Smooth muscle cell (in vitro differentiated cells): ENCODE measurements around the gene TEX13C. TPM values are rescaled to one million over a fixed set of nuclear protein-coding genes. Genes with fewer than 3 reads are reported as not detected.

Source experiments
- DNase-seq: peaks from one replicate; lab custom pipeline; 2025; ENCODE audit not compliant: unreplicated experiment; lab: John Stamatoyannopoulos, UW
- H2AFZ ChIP-seq: fragments of 200-600 bp; sonication (generic); 2 replicates; pipeline ENCODE4 v1.6.0; 2016; ENCODE audit warnings: antibody characterized with exemption, low read depth, mild to moderate bottlenecking
- H3F3A ChIP-seq: fragments of 200-600 bp; sonication (generic); 2 replicates; pipeline ENCODE4 v1.6.0; 2017; ENCODE audit warnings: antibody characterized with exemption, low read depth
- H3K27ac ChIP-seq: fragments of 200-600 bp; sonication (generic); 2 replicates; pipeline ENCODE4 v1.5.1; 2016; ENCODE audit warnings: low read depth, mild to moderate bottlenecking
- H3K27me3 ChIP-seq: fragments of 200-600 bp; sonication (generic); 2 replicates; pipeline ENCODE4 v1.6.1; 2016; ENCODE audit warnings: low read depth, mild to moderate bottlenecking
- H3K36me3 ChIP-seq: fragments of 200-600 bp; sonication (generic); 2 replicates; pipeline ENCODE4 v1.5.1; 2016; ENCODE audit warnings: low read depth
- H3K4me1 ChIP-seq: fragments of 200-600 bp; sonication (generic); 2 replicates; pipeline ENCODE4 v1.5.1; 2016; ENCODE audit warnings: low read depth
- H3K4me2 ChIP-seq: fragments of 200-600 bp; sonication (generic); 2 replicates; pipeline ENCODE4 v1.6.0; 2016; ENCODE audit warnings: mild to moderate bottlenecking
- H3K4me3 ChIP-seq: fragments of 200-600 bp; sonication (generic); 2 replicates; pipeline ENCODE4 v1.5.1; 2016; ENCODE audit warnings: mild to moderate bottlenecking
- H3K79me2 ChIP-seq: fragments of 200-600 bp; sonication (generic); 2 replicates; pipeline ENCODE4 v1.6.0; 2016; ENCODE audit warnings: low read depth, mild to moderate bottlenecking
- H3K9ac ChIP-seq: fragments of 200-600 bp; sonication (generic); 2 replicates; pipeline ENCODE4 v1.6.0; 2016; ENCODE audit warnings: low read depth
- H3K9me3 ChIP-seq: fragments of 200-600 bp; sonication (generic); replicated peaks from 2 replicates; pipeline ENCODE4 v1.5.1; 2016; ENCODE audit warnings: low read depth
- H4K20me1 ChIP-seq: fragments of 200-600 bp; sonication (generic); 2 replicates; pipeline ENCODE4 v1.6.0; 2016; ENCODE audit warnings: low read depth
- CTCF ChIP-seq: fragments of 200-600 bp; sonication (generic); IDR thresholded peaks from 2 replicates; pipeline ENCODE4 v1.5.1; 2017; ENCODE audit warnings: borderline replicate concordance, mild to moderate bottlenecking, antibody characterized with exemption; ENCODE audit not compliant: insufficient read depth, poor library complexity, severe bottlenecking
- WGBS: methylation state at CpG from one replicate; pipeline ENCODE4 v1.1.7; 2016; ENCODE audit warnings: low lambda C conversion rate; 5-methylcytosine and 5-hydroxymethylcytosine counted together
- polyA plus RNA-seq: library from polyadenylated mRNA; unstranded; fragments of >200 nt; fragmentation: Nextera tagmentation; extraction: Ambion mirVana; gene quantifications from 2 replicates; pipeline ENCODE4 v1.2.1, GENCODE V29; 2016
- total RNA-seq: library from RNA; depleted of rRNA; stranded (reverse); fragments of >200 nt; gene quantifications from 2 replicates; pipeline ENCODE4 v1.2.3, GENCODE V29; 2014

TEX13C gene
- total RNA-seq: not detected in 2 replicates
- polyA plus RNA-seq: not detected in 2 replicates

DNA sequence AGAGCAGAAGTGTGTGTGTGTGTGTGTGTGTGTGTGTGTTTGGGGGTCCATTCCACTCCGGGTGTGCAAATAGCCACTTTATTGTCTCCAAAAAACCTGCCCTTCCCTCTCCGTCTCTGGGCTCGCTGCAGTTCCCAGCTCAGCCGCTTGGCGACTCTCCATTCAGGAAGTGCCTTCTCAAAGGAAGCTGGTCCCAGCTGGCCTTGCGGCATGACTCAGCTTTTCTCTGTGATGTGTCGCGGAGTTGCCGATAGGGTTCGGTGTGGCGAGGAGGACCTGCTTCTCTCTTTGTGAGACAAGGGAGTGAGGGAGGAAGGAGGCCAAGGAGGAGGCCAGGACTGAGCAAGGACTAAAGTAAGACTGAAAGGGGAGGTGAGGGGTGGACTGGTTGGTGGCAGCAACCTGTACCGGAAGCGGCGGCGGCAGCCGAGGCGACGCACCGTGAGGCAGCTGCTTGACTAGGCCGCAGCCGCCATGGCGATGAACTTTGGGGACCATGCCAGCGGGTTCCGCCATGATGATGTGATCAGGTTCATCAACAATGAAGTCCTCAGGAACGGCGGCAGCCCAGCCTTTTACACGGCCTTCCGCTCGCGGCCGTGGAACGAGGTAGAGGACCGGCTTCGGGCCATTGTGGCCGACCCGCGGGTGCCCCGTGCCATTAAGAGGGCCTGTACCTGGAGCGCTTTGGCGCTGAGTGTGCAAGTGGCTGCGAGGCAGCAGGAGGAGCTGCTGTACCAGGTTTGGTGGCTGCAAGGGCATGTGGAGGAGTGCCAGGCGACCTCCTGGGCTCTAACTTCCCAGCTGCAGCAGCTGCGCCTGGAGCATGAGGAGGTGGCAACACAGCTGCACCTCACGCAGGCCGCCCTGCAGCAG, at the start of gene TEX13C:
Gene TEX13C (plus strand): TSS at position 226 of the 876 bp plus-strand sequence. CDS start 249 bp downstream, at position 475.
- no peaks in the 10 kb centered on the region for H3K27me3 ChIP-seq
- H3K4me1 ChIP-seq: no peaks in the 10 kb centered on the region
- H3K27ac ChIP-seq: no peak within 1 kb of the TSS
- no peaks in the 10 kb centered on the region for H3F3A ChIP-seq
- no peak for DNase-seq
- H3K9ac ChIP-seq: no peak within 1 kb of the TSS
- no peaks in the 10 kb centered on the region for H3K79me2 ChIP-seq
- no peak for TF ChIP-seq CTCF
- H3K9me3 ChIP-seq: no peaks in the 10 kb centered on the region
- no peak within 1 kb of the TSS for H3K4me2 ChIP-seq
- H4K20me1 ChIP-seq: no peaks in the 10 kb centered on the region
- H3K36me3 ChIP-seq: no peaks in the 10 kb centered on the region
- 97% methylated on average over 45 of the region's 45 CpGs for WGBS
- H2AFZ ChIP-seq: no peak within 1 kb of the TSS
- no peak within 1 kb of the TSS for H3K4me3 ChIP-seq

GRCh38 chrX:125287282-125287681, 32.4 kb upstream of the TEX13C start:
- Histone ChIP-seq H3F3A (no peaks in the 10 kb centered on the region), H3K4me1 (no peaks in the 10 kb centered on the region), H3K79me2 (no peaks in the 10 kb centered on the region), H3K36me3 (no peaks in the 10 kb centered on the region), H3K9ac (no peak overlapping the region), H3K4me3 (no peak overlapping the region), H3K4me2 (no peak overlapping the region), H3K9me3 (no peaks in the 10 kb centered on the region), H2AFZ (no peak overlapping the region), H3K27ac (no peak overlapping the region), H4K20me1 (no peaks in the 10 kb centered on the region), H3K27me3 (no peaks in the 10 kb centered on the region)
- 88% methylated on average over 3 of the region's 3 CpGs for WGBS
- no peak for DNase-seq
- no peak for TF ChIP-seq CTCF

GRCh38 chrX:125288343-125288742, 31.3 kb upstream of the TEX13C start:
- no peaks in the 10 kb centered on the region for H3F3A ChIP-seq
- no peak overlapping the region for H3K4me2 ChIP-seq
- H3K79me2 ChIP-seq: no peaks in the 10 kb centered on the region
- no peaks in the 10 kb centered on the region for H3K9me3 ChIP-seq
- no peaks in the 10 kb centered on the region for H3K4me1 ChIP-seq
- H2AFZ ChIP-seq: no peak overlapping the region
- TF ChIP-seq CTCF: no peak
- no peak for DNase-seq
- H4K20me1 ChIP-seq: no peaks in the 10 kb centered on the region
- H3K9ac ChIP-seq: no peak overlapping the region
- H3K4me3 ChIP-seq: no peak overlapping the region
- H3K27ac ChIP-seq: no peak overlapping the region
- no peaks in the 10 kb centered on the region for H3K27me3 ChIP-seq
- H3K36me3 ChIP-seq: no peaks in the 10 kb centered on the region
- WGBS: 94% methylated on average over 5 of the region's 5 CpGs

DNA sequence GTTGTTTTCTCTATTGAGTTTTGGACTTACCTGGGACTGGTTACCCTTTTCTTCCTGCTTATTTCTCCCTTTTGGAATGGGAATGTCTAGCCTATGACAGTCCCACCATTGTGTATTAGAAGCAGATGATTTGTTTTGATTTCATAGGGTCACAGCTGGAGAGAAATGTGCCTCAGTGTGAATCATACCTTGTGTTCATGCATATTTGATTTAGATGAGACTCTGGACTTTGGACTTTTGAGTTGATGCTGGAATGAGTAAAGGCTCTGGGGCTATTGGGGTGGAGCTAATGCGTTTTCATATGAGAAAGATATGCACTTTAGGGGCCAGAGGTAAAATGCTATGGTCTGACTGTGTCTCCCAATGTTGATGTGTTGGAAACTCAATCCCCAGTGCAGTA, 30.5 kb upstream of the TEX13C start:
- H3K79me2 ChIP-seq: no peaks in the 10 kb centered on the region
- no peaks in the 10 kb centered on the region for H3K4me1 ChIP-seq
- H3K9me3 ChIP-seq: no peaks in the 10 kb centered on the region
- no peak overlapping the region for H3K4me2 ChIP-seq
- no peak overlapping the region for H2AFZ ChIP-seq
- no peaks in the 10 kb centered on the region for H3K36me3 ChIP-seq
- no peak overlapping the region for H3K4me3 ChIP-seq
- TF ChIP-seq CTCF: no peak
- H3K27ac ChIP-seq: no peak overlapping the region
- no peak for DNase-seq
- no peaks in the 10 kb centered on the region for H3F3A ChIP-seq
- 81% methylated on average over 1 of the region's 1 CpG for WGBS
- H3K9ac ChIP-seq: no peak overlapping the region
- no peaks in the 10 kb centered on the region for H3K27me3 ChIP-seq
- H4K20me1 ChIP-seq: no peaks in the 10 kb centered on the region
